Endothelial cell of umbilical vein (primary cell): ENCODE results near the gene PIEZO2. TPM values are rescaled to one million over a fixed set of nuclear protein-coding genes. Genes with fewer than 3 reads are reported as not detected.

Source experiments
- BruUV-seq: library from RNA; stranded (reverse); fragments of 400-500 nt; replicated peaks from 2 replicates; lab custom pipeline; 2021; lab: Mats Ljungman, UMichigan
- CTCF ChIA-PET: fragments of 300-600, 350-600 bp; sonication (Branson Sonifier 250); formaldehyde crosslinking; loops from one replicate; lab custom pipeline; 2021; ENCODE audit warnings: antibody characterized with exemption, inconsistent platforms; lab: Charles Lee
- POLR2A ChIA-PET: fragments of 300-600, 350-600 bp; sonication (Branson Sonifier 250); formaldehyde crosslinking; loops from one replicate; lab custom pipeline; 2021; ENCODE audit warnings: antibody characterized with exemption, inconsistent platforms; lab: Charles Lee
- DNase-seq: peaks from one replicate; pipeline ENCODE4 v3.0.0-alpha.2; 2011; ENCODE audit warnings: low read depth, low spot score
- FAIRE-seq: peaks from 2 replicates; lab custom pipeline; 2011; peaks lifted over from hg19 to GRCh38; lab: Jason Lieb, UNC
- H2AFZ ChIP-seq: 2 replicates; pipeline ENCODE4 v1.6.0; 2012; ENCODE audit warnings: low read depth, low read length, control low read depth, inconsistent platforms
- H3K27ac ChIP-seq: 2 replicates; pipeline ENCODE4 v1.5.1; 2011; ENCODE audit warnings: low read depth, mild to moderate bottlenecking, control low read depth, low read length, moderate library complexity; ENCODE audit not compliant: insufficient read depth
- H3K27me3 ChIP-seq, 2 experiments: 2 replicates each; pipeline versions ENCODE4 v1.6.0 to v1.6.1; 2011; ENCODE audit warnings: low read length in 2 of 2, mixed read lengths in 1 of 2; ENCODE audit not compliant: control insufficient read depth in 2 of 2, insufficient read depth in 2 of 2
- H3K36me3 ChIP-seq, 2 experiments: 2 replicates in 1 of 2; 3 replicates in 1 of 2; pipeline ENCODE4 v1.5.1; 2011; ENCODE audit warnings: low read length in 2 of 2, mild to moderate bottlenecking in 1 of 2, moderate library complexity in 1 of 2; ENCODE audit not compliant: control insufficient read depth in 2 of 2, insufficient read depth in 2 of 2; ENCODE audit errors: extremely low read depth in 1 of 2
- H3K4me1 ChIP-seq: 3 replicates; pipeline ENCODE4 v1.5.1; 2011; ENCODE audit warnings: mild to moderate bottlenecking, low read length; ENCODE audit not compliant: control insufficient read depth, insufficient read depth; ENCODE audit errors: extremely low read depth
- H3K4me2 ChIP-seq: 2 replicates; pipeline ENCODE4 v1.6.1; 2011; ENCODE audit warnings: low read length, control low read depth, mixed read lengths; ENCODE audit not compliant: insufficient read depth
- H3K4me3 ChIP-seq, 3 experiments: fragments of 200-600 bp in 1 of 3; sonication (generic), shearing (Covaris generic) in 1 of 3; replicated peaks in 1 of 3; 2 replicates each; pipeline ENCODE4 v1.5.1; 2011 to 2016; ENCODE audit warnings: control low read depth in 3 of 3, low read length in 3 of 3, mild to moderate bottlenecking in 2 of 3, inconsistent platforms in 1 of 3, low read depth in 1 of 3, moderate library complexity in 1 of 3; ENCODE audit not compliant: insufficient read depth in 1 of 3
- H3K79me2 ChIP-seq: 2 replicates; pipeline ENCODE4 v1.6.0; 2012; ENCODE audit warnings: low read length, inconsistent platforms; ENCODE audit not compliant: control insufficient read depth, insufficient read depth
- H3K9ac ChIP-seq: replicated peaks from 2 replicates; pipeline ENCODE3; 2011; ENCODE audit warnings: low read length, control low read depth; ENCODE audit not compliant: insufficient read depth; ENCODE audit errors: extremely low read depth
- H3K9me1 ChIP-seq: replicated peaks from 3 replicates; pipeline ENCODE4 v1.6.0; 2011; ENCODE audit warnings: mild to moderate bottlenecking, low read length; ENCODE audit not compliant: control insufficient read depth, insufficient read depth; ENCODE audit errors: extremely low read depth
- H3K9me3 ChIP-seq: replicated peaks from 2 replicates; pipeline ENCODE4 v1.5.1; 2012; ENCODE audit warnings: low read length, inconsistent platforms; ENCODE audit not compliant: control insufficient read depth, insufficient read depth
- H4K20me1 ChIP-seq: replicated peaks from 2 replicates; pipeline ENCODE3; 2011; ENCODE audit warnings: mild to moderate bottlenecking, low read length; ENCODE audit not compliant: control insufficient read depth, insufficient read depth; ENCODE audit errors: extremely low read depth
- CTCF ChIP-seq, 2 donors: IDR thresholded peaks; 1 replicate in 1 of 2; 2 replicates in 1 of 2; pipeline ENCODE4 v1.5.1; 2011; ENCODE audit warnings: low read length in 2 of 2, mild to moderate bottlenecking in 2 of 2, moderate library complexity in 2 of 2, control low read depth in 1 of 2, inconsistent platforms in 1 of 2, low read depth in 1 of 2; ENCODE audit not compliant: insufficient read depth in 1 of 2; ENCODE audit errors: extremely low read depth in 1 of 2
- EZH2 ChIP-seq: IDR thresholded peaks from 2 replicates; pipeline ENCODE4 v1.6.1; 2012; ENCODE audit warnings: borderline replicate concordance, low read depth, mild to moderate bottlenecking, moderate library complexity, low read length, inconsistent platforms; ENCODE audit not compliant: severe bottlenecking
- FOS ChIP-seq: IDR thresholded peaks from 2 replicates; pipeline ENCODE4 v1.6.1; 2011; ENCODE audit warnings: mild to moderate bottlenecking, low read length, moderate library complexity, borderline replicate concordance; ENCODE audit not compliant: insufficient read depth
- GATA2 ChIP-seq: IDR thresholded peaks from 2 replicates; pipeline ENCODE4 v1.7.0; 2011; ENCODE audit warnings: low read depth, mild to moderate bottlenecking, moderate library complexity, mixed read lengths, low read length; ENCODE audit not compliant: insufficient read length, insufficient read depth
- JUN ChIP-seq: IDR thresholded peaks from 2 replicates; pipeline ENCODE4 v1.6.1; 2011; ENCODE audit warnings: borderline replicate concordance, low read depth; ENCODE audit not compliant: insufficient read length, insufficient read depth
- MAX ChIP-seq: IDR thresholded peaks from 2 replicates; pipeline ENCODE4 v1.6.1; 2011; ENCODE audit not compliant: insufficient read depth, insufficient read length
- MYC ChIP-seq: IDR thresholded peaks from one replicate; pipeline ENCODE4 v1.6.1; 2011; ENCODE audit warnings: mild to moderate bottlenecking, low read depth, low read length
- POLR2A ChIP-seq: IDR thresholded peaks from 2 replicates; pipeline ENCODE4 v1.6.1; 2012; ENCODE audit warnings: low read depth, mild to moderate bottlenecking, control low read depth, low read length
- POLR2AphosphoS5 ChIP-seq: IDR thresholded peaks from 2 replicates; pipeline ENCODE4 v1.6.1; 2012; ENCODE audit warnings: low read depth, mild to moderate bottlenecking, control low read depth, low read length, moderate library complexity; ENCODE audit not compliant: insufficient read depth
- dilution Hi-C: fragments of 300-500 bp; cut with MboI; formaldehyde crosslinking; loops from one replicate; pipeline ENCODE4 v1.15.0; 2019; ENCODE audit warnings: low sequenced_read_pairs; ENCODE audit not compliant: extremely low pct_ligation_motif_present
- intact Hi-C: fragments of 100-400 bp; cut with micrococcal nuclease; formaldehyde crosslinking; loops from one replicate; pipeline ENCODE4 v1.10.0; 2022
- polyA plus RNA-seq, 4 experiments: library from polyadenylated mRNA; depleted of rRNA in 3 of 4; stranded (reverse) in 3 of 4; unstranded in 1 of 4; fragments of >200 nt; gene quantifications; 2 replicates each; pipeline versions ENCODE4 v1.2.1 to v1.2.3, GENCODE V29; 2011 to 2012; ENCODE audit warnings: missing spikeins in 1 of 4
- total RNA-seq: library from RNA; stranded (reverse); gene quantifications from 2 replicates; pipeline ENCODE4 v1.2.3, GENCODE V29; 2021

The PIEZO2 gene
- total and polyA plus RNA-seq, 2 donors (not counting 3 experiments of a cell fraction or from before 2014, with no cell fraction given): 1.7 to 11.2 TPM

- no peaks in the 10 kb centered on the region for H4K20me1 ChIP-seq
- no peak overlapping the region for H3K9ac ChIP-seq
- FAIRE-seq (no peak), DNase-seq (no peak)
- H3K4me3 ChIP-seq: no peak overlapping the region
- no peaks in the 10 kb centered on the region for H3K36me3 ChIP-seq
- dilution Hi-C loops: no loop called here
- H3K4me1 ChIP-seq: no peaks in the 10 kb centered on the region
- BruUV-seq: no TSS peak
- POLR2A ChIA-PET: no interaction called here
- no peak overlapping the region for H3K4me2 ChIP-seq
- no peaks in the 10 kb centered on the region for H3K79me2 ChIP-seq
- no peaks in the 10 kb centered on the region for H3K9me3 ChIP-seq
- intact Hi-C loops: no loop called here
- H3K9me1 ChIP-seq: no peaks in the 10 kb centered on the region
- H3K27me3 ChIP-seq: no peaks in the 10 kb centered on the region
- no peak overlapping the region for H2AFZ ChIP-seq
- H3K27ac ChIP-seq: no peak overlapping the region
- TF ChIP-seq POLR2AphosphoS5 (no peak), FOS (no peak), POLR2A (no peak), MYC (no peak), MAX (no peak), CTCF (IDR thresholded peaks at IDR 0.05; ENCODE audit: extremely low read depth in 1 of 2, insufficient read depth in 1 of 2, low read depth in 1 of 2, low read length in 2 of 2) (no peak), EZH2 (no peak), GATA2 (no peak), JUN (no peak)
- CTCF ChIA-PET: interaction anchor here (1.0 to 2.0 kb wide), 5 partner anchors 11 to 254 kb away, joined by 3 to 9 read pairs (median 5); no protein-coding TSS in a partner anchor
Observed at GRCh38 chr18:10814336-10814735, 335.0 kb downstream of the PIEZO2 start.
